HuH-7 (cell line): ENCODE measurements around the gene TRERF1.
"Not testable (repeated sequence)": the region's sequence is repeated elsewhere in the genome, so short reads cannot be mapped to it uniquely, and the experiment has no call there.

Source experiments
- DNase-seq: peaks from one replicate; pipeline ENCODE4 v3.0.0; 2011; ENCODE audit warnings: low spot score

TRERF1 gene

GRCh38 chr6:42451333-42452170 is at the start of gene TRERF1:
TRERF1 (minus strand) TSS chr6:42451926; CDS start chr6:42269590, 182,336 bp downstream.
- DNase-seq, result peak; percentile 22

GRCh38 chr6:42498473-42499128 is 46.9 kb upstream of the TRERF1 start:
- DNase-seq, result peak; percentile 11

- no peak for DNase-seq
These were observed 42.3 kb upstream of the TRERF1 start for GRCh38 chr6:42493914-42494539.

- DNase-seq, result no peak
These were observed 36.4 kb upstream of the TRERF1 start for GRCh38 chr6:42488129-42488528.

- no peak for DNase-seq
These were observed 32.5 kb upstream of the TRERF1 start for GRCh38 chr6:42484261-42484660.

- no peak for DNase-seq
These were observed 30.4 kb upstream of the TRERF1 start for GRCh38 chr6:42482174-42482573.

GRCh38 chr6:42471714-42472113 is 20.0 kb upstream of the TRERF1 start:
- DNase-seq, result no peak

GRCh38 chr6:42471142-42471541 is 19.4 kb upstream of the TRERF1 start:
- DNase-seq, result no peak

- no peak for DNase-seq
These were observed 16.5 kb upstream of the TRERF1 start for GRCh38 chr6:42468273-42468672.

GRCh38 chr6:42467651-42468050 is 15.9 kb upstream of the TRERF1 start:
- DNase-seq, result no peak

- not testable (repeated sequence) for DNase-seq
These were observed 14.7 kb upstream of the TRERF1 start for GRCh38 chr6:42466470-42466869.

GRCh38 chr6:42462474-42462972 is 10.8 kb upstream of the TRERF1 start:
- no peak for DNase-seq

- DNase-seq, result no peak
These were observed 9.2 kb upstream of the TRERF1 start for GRCh38 chr6:42460883-42461282.

- DNase-seq, result no peak
These were observed 8.2 kb upstream of the TRERF1 start for GRCh38 chr6:42459888-42460287.

GRCh38 chr6:42454428-42454791 is 2.7 kb upstream of the TRERF1 start:
- DNase-seq, result peak; percentile 42

- DNase-seq, result peak; percentile 21
These were observed 2.1 kb upstream of the TRERF1 start for GRCh38 chr6:42453654-42454427.

- DNase-seq, result peak; percentile 70
These were observed 1.4 kb upstream of the TRERF1 start for GRCh38 chr6:42453031-42453653.

- DNase-seq, result peak; percentile 52
These were observed 675 bp upstream of the TRERF1 start for GRCh38 chr6:42452171-42453030.

GRCh38 chr6:42450477-42451332 is 1.0 kb downstream of the TRERF1 start:
- DNase-seq, result no peak
